ENCODE measurements around the gene IGF1.

IGF1 gene

GRCh38 chr12:102406033-102406584 lies 74.3 kb downstream of the IGF1 start:
- H3K4me3 ChIP-seq (ENCODE audit: control insufficient read depth, low read depth, low read length) = no peak overlapping the region
- no peak for DNase-seq (ENCODE audit: low read depth)
- TF ChIP-seq CTCF (IDR thresholded peaks at IDR 0.05; ENCODE audit: control insufficient read depth, insufficient read depth, low read depth, low read length, missing control alignments) = no peak

- no peak for TF ChIP-seq CTCF (IDR thresholded peaks at IDR 0.05; ENCODE audit: control insufficient read depth, insufficient read depth, low read depth, low read length, missing control alignments)
- DNase-seq (ENCODE audit: low read depth) = no peak
- no peak overlapping the region for H3K4me3 ChIP-seq (ENCODE audit: control insufficient read depth, low read depth, low read length)
These were observed 79.3 kb downstream of the IGF1 start for GRCh38 chr12:102401087-102401486.

GRCh38 chr12:102399653-102400052 lies 80.7 kb downstream of the IGF1 start:
- no peak for DNase-seq (ENCODE audit: low read depth)
- TF ChIP-seq CTCF (IDR thresholded peaks at IDR 0.05; ENCODE audit: control insufficient read depth, insufficient read depth, low read depth, low read length, missing control alignments) = no peak
- H3K4me3 ChIP-seq (ENCODE audit: control insufficient read depth, low read depth, low read length) = no peak overlapping the region

- no peak for TF ChIP-seq CTCF (IDR thresholded peaks at IDR 0.05; ENCODE audit: control insufficient read depth, insufficient read depth, low read depth, low read length, missing control alignments)
- DNase-seq (ENCODE audit: low read depth) = no peak
- H3K4me3 ChIP-seq (ENCODE audit: control insufficient read depth, low read depth, low read length) = no peak overlapping the region
These were observed 84.1 kb downstream of the IGF1 start for GRCh38 chr12:102396276-102396675.

- H3K4me3 ChIP-seq (ENCODE audit: control insufficient read depth, low read depth, low read length) = no peak overlapping the region
- no peak for TF ChIP-seq CTCF (IDR thresholded peaks at IDR 0.05; ENCODE audit: control insufficient read depth, insufficient read depth, low read depth, low read length, missing control alignments)
- DNase-seq (ENCODE audit: low read depth) = no peak
These were observed 86.2 kb downstream of the IGF1 start for GRCh38 chr12:102394200-102394599.

- DNase-seq (ENCODE audit: low read depth) = no peak
- TF ChIP-seq CTCF (IDR thresholded peaks at IDR 0.05; ENCODE audit: control insufficient read depth, insufficient read depth, low read depth, low read length, missing control alignments) = no peak
- H3K4me3 ChIP-seq (ENCODE audit: control insufficient read depth, low read depth, low read length) = no peak overlapping the region
These were observed 90.3 kb downstream of the IGF1 start for GRCh38 chr12:102390068-102390467.

- TF ChIP-seq CTCF (IDR thresholded peaks at IDR 0.05; ENCODE audit: control insufficient read depth, insufficient read depth, low read depth, low read length, missing control alignments) = no peak
- no peak for DNase-seq (ENCODE audit: low read depth)
- no peak overlapping the region for H3K4me3 ChIP-seq (ENCODE audit: control insufficient read depth, low read depth, low read length)
These were observed 91.9 kb downstream of the IGF1 start for GRCh38 chr12:102388469-102388868.
